Measurements from ENCODE around the gene COL12A1.

DNA sequence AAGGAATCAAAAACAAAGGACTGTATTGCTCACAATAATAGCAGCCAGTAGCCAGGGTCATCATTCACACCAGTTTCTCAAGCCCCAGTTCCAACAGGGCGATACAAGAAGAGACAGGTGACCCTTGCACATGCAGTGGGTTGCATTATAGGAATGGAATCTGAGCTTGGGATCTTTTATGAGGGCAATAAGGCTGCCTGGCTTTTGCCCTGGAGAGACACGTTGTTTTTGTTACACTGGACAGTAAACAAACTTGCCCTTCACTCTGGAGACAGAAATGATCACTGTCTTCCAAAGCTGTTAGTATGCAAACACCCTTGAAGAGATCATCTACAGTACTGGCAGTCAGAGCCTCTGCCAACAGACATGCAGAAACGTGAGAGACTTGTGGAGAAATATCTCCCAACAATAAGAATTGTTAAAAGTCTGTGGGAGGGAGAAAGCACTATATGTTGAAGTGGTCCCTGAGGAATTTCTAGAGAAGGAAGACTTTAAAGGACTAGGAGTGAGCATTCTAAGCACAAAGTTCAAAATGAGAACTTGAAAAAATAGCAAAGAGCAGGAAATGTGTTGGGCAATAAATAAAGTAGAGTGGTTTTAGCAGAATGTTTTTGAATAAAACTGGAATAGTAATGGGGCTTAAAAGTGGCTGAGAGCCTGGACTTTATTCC is 6.2 kb upstream of the COL12A1 start:
- TF ChIP-seq, protein P1, sequence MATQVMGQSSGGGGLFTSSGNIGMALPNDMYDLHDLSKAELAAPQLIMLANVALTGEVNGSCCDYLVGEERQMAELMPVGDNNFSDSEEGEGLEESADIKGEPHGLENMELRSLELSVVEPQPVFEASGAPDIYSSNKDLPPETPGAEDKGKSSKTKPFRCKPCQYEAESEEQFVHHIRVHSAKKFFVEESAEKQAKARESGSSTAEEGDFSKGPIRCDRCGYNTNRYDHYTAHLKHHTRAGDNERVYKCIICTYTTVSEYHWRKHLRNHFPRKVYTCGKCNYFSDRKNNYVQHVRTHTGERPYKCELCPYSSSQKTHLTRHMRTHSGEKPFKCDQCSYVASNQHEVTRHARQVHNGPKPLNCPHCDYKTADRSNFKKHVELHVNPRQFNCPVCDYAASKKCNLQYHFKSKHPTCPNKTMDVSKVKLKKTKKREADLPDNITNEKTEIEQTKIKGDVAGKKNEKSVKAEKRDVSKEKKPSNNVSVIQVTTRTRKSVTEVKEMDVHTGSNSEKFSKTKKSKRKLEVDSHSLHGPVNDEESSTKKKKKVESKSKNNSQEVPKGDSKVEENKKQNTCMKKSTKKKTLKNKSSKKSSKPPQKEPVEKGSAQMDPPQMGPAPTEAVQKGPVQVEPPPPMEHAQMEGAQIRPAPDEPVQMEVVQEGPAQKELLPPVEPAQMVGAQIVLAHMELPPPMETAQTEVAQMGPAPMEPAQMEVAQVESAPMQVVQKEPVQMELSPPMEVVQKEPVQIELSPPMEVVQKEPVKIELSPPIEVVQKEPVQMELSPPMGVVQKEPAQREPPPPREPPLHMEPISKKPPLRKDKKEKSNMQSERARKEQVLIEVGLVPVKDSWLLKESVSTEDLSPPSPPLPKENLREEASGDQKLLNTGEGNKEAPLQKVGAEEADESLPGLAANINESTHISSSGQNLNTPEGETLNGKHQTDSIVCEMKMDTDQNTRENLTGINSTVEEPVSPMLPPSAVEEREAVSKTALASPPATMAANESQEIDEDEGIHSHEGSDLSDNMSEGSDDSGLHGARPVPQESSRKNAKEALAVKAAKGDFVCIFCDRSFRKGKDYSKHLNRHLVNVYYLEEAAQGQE (IDR thresholded peaks at IDR 0.05; ENCODE audit: insufficient read depth in 1 of 2, low read depth in 2 of 2, low read length in 1 of 2): no peak
- TF ChIP-seq TCF7L2 (IDR thresholded peaks at IDR 0.05; ENCODE audit: low read depth, low read length) (no peak), POLR2AphosphoS5 (IDR thresholded peaks at IDR 0.05; ENCODE audit: low read depth, low read length) (no peak), SIN3A (IDR thresholded peaks at IDR 0.05; ENCODE audit: borderline replicate concordance, insufficient read depth, low read depth, low read length) (no peak)
- TF ChIP-seq, protein P2, sequence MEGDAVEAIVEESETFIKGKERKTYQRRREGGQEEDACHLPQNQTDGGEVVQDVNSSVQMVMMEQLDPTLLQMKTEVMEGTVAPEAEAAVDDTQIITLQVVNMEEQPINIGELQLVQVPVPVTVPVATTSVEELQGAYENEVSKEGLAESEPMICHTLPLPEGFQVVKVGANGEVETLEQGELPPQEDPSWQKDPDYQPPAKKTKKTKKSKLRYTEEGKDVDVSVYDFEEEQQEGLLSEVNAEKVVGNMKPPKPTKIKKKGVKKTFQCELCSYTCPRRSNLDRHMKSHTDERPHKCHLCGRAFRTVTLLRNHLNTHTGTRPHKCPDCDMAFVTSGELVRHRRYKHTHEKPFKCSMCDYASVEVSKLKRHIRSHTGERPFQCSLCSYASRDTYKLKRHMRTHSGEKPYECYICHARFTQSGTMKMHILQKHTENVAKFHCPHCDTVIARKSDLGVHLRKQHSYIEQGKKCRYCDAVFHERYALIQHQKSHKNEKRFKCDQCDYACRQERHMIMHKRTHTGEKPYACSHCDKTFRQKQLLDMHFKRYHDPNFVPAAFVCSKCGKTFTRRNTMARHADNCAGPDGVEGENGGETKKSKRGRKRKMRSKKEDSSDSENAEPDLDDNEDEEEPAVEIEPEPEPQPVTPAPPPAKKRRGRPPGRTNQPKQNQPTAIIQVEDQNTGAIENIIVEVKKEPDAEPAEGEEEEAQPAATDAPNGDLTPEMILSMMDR (IDR thresholded peaks at IDR 0.05): no peak

All from Panc1 (cell line).